H54 (cell line): ENCODE measurements around the gene ABLIM2.
"Not testable (repeated sequence)": the region's sequence is repeated elsewhere in the genome, so short reads cannot be mapped to it uniquely, and the experiment has no call there.

ENCODE experiments used
- DNase-seq: peaks from one replicate; pipeline ENCODE4 v3.0.0; 2011; ENCODE audit warnings: low spot score, mixed read lengths; ENCODE audit not compliant: insufficient read length
- FAIRE-seq: peaks from 3 replicates; lab custom pipeline; 2011; peaks lifted over from hg19 to GRCh38; lab: Jason Lieb, UNC
- POLR2A ChIP-seq: IDR thresholded peaks from 2 replicates; pipeline ENCODE4 v1.6.1; 2011; ENCODE audit warnings: low read depth, mild to moderate bottlenecking, low read length

The ABLIM2 gene

DNA sequence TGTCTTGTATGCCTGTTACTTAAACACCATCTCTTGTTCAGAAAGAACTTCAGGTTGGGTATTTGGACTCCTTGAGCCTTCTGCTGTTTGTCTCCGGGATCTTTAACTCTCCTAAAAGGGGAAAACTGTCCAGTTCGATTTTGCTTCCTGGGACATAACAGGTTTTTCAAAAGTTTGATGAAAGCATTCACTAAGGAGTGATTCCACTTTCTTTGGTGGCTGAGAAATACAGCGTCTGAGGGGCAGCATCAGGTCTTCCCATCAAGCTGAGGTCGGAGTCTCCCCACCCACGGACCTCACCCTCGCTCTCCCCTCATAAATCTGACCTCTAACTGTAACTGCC is 220.4 kb downstream of the ABLIM2 start:
- FAIRE-seq (no peak), DNase-seq (no peak)
- no peak for TF ChIP-seq POLR2A

- no peak for TF ChIP-seq POLR2A
- FAIRE-seq (no peak), DNase-seq (no peak)
Observed at GRCh38 chr4:7937006-7937405, 221.6 kb downstream of the ABLIM2 start.

- no peak for DNase-seq
- FAIRE-seq = no peak
- TF ChIP-seq POLR2A = no peak
Observed at GRCh38 chr4:7933651-7934510, 224.7 kb downstream of the ABLIM2 start.

GRCh38 chr4:7932287-7932686 is 226.3 kb downstream of the ABLIM2 start:
- FAIRE-seq (no peak), DNase-seq (no peak)
- no peak for TF ChIP-seq POLR2A

GRCh38 chr4:7929118-7929951 is 229.3 kb downstream of the ABLIM2 start:
- DNase-seq = peak; percentile 61
- TF ChIP-seq POLR2A = no peak
- FAIRE-seq = no peak

DNA sequence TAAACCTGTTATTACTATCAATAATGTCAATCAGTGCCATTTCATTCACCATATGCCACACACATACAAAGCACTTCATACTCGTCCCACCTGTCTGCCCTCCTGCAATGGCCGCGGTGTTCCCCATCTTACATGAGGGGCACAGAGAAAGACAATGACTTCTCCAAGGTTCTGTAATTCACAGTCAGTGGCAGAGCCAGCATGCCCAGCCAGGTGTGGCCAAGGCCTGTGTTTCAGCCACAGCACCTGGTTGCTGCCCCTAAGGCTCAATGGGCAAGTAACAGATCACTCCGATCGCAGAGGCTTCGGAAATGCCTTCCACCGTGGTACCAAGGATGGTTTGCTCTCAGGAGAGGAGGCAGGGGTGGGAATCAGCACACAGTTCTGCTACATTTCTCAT is 229.9 kb downstream of the ABLIM2 start:
- TF ChIP-seq POLR2A = no peak
- DNase-seq (no peak), FAIRE-seq (no peak)

DNA sequence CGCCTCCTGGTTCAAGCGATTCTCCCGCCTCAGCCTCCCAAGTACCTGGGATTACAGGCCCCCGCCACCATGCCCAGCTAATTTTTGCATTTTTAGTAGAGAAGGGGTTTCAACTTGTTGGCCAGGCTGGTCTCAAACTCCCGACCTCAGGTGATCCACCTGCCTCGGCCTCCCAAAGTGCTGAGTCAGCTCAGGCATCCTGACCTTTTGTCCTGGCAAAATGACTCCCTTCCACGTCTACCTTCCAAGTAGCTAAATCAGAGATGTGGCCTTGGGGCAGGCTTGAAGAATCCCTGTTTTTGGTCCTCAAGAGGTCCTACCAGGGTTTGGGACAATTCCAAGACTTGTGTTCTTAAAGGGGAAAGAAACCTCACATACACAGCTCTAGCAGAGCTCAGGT is 231.8 kb downstream of the ABLIM2 start:
- no peak for TF ChIP-seq POLR2A
- DNase-seq (no peak), FAIRE-seq (no peak)

- no peak for DNase-seq
- FAIRE-seq = no peak
- TF ChIP-seq POLR2A = no peak
Observed at GRCh38 chr4:7924570-7924969, 234.0 kb downstream of the ABLIM2 start.

GRCh38 chr4:7924163-7924562 is 234.4 kb downstream of the ABLIM2 start:
- DNase-seq (no peak), FAIRE-seq (no peak)
- TF ChIP-seq POLR2A = no peak

- no peak for DNase-seq
- no peak for TF ChIP-seq POLR2A
- no peak for FAIRE-seq
Observed at GRCh38 chr4:7922466-7922865, 236.1 kb downstream of the ABLIM2 start.

- FAIRE-seq = no peak
- DNase-seq = no peak
- no peak for TF ChIP-seq POLR2A
Observed at GRCh38 chr4:7918981-7919380, 239.6 kb downstream of the ABLIM2 start.

GRCh38 chr4:7918187-7918586 is 240.4 kb downstream of the ABLIM2 start:
- not testable (repeated sequence) for DNase-seq, FAIRE-seq

- FAIRE-seq (no peak), DNase-seq (no peak)
- TF ChIP-seq POLR2A = no peak
Observed at GRCh38 chr4:7917669-7918068, 240.9 kb downstream of the ABLIM2 start.

DNA sequence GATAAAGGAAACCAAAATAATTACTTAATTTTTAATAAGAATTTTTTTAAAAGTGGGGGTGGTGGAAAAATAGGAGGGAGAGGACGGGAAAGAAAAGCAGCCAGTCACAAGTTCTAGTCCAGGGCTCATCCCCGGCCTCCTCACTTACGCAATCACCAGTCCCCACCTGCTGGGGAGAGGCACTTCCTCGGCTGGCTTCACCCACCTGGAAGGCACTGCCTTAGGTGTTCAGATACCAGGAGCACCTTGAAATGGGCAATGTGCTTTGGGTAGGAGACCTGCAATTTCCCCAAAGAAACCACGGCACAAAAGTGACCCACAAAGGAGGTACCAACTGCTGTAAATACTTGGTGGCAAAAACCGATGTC is 242.8 kb downstream of the ABLIM2 start:
- TF ChIP-seq POLR2A = no peak
- no peak for DNase-seq
- no peak for FAIRE-seq
